Prostate gland (tissue), 2 donors: ENCODE measurements around the gene CHFR.

Experiments
- POLR2A ChIP-seq: fragments of 450-650 bp; IDR thresholded peaks from one replicate; pipeline ENCODE4 v1.6.1; 2016; ENCODE audit warnings: antibody characterized with exemption, mild to moderate bottlenecking
- TF ChIP-seq, protein P1 (sequence below), 4 experiments: fragments of 200-600 bp in 2 of 4; fragments of 450-650 bp in 2 of 4; sonication (generic) in 2 of 4; IDR thresholded peaks; 1 replicate in 3 of 4; 2 replicates in 1 of 4; pipeline ENCODE4 v1.5.1; 2016 to 2019; ENCODE audit warnings: antibody characterized with exemption in 4 of 4, mild to moderate bottlenecking in 2 of 4, moderate library complexity in 2 of 4

DNA sequence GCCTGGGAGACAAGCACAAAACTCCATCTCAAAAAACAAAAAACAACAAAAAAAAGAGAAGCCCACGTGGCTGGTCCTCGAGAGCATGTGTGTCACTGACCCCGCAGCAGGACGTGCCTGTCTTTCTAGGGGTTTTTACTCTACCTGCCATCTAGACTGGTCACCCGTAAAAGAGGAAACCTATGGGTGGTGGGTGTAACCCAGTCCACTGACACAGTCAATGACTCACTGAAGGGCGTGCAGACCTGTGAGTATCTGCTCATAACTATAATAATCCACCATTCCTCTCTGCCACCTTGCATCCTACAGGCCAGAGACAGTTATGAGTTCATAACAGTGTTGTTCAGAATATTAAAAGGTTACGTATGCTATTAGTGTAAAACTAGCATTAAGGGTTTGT, 63.4 kb downstream of the CHFR start:
- TF ChIP-seq, protein P1, sequence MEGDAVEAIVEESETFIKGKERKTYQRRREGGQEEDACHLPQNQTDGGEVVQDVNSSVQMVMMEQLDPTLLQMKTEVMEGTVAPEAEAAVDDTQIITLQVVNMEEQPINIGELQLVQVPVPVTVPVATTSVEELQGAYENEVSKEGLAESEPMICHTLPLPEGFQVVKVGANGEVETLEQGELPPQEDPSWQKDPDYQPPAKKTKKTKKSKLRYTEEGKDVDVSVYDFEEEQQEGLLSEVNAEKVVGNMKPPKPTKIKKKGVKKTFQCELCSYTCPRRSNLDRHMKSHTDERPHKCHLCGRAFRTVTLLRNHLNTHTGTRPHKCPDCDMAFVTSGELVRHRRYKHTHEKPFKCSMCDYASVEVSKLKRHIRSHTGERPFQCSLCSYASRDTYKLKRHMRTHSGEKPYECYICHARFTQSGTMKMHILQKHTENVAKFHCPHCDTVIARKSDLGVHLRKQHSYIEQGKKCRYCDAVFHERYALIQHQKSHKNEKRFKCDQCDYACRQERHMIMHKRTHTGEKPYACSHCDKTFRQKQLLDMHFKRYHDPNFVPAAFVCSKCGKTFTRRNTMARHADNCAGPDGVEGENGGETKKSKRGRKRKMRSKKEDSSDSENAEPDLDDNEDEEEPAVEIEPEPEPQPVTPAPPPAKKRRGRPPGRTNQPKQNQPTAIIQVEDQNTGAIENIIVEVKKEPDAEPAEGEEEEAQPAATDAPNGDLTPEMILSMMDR (IDR thresholded peaks at IDR 0.05) = no peak
- TF ChIP-seq POLR2A = no peak
